H1 (cell line): ENCODE data around the gene PLGRKT. TPM values are rescaled to one million over a fixed set of nuclear protein-coding genes. Genes with fewer than 3 reads are reported as not detected.

ENCODE experiments used
- CTCF ChIA-PET: fragments of 300-600 bp; sonication (Branson Sonifier 250); formaldehyde crosslinking; loops from one replicate; lab custom pipeline; 2021; ENCODE audit not compliant: partially characterized antibody; lab: Charles Lee
- POLR2A ChIA-PET: fragments of 300-600 bp; sonication (Branson Sonifier 250); formaldehyde crosslinking; loops from one replicate; lab custom pipeline; 2021; ENCODE audit warnings: inconsistent platforms; ENCODE audit not compliant: partially characterized antibody; lab: Charles Lee
- DNase-seq, 2 experiments: peaks; one replicate each; pipeline versions ENCODE4 v3.0.0 to v3.0.0-alpha.2; 2010 to 2022; ENCODE audit warnings: low spot score in 2 of 2, low read depth in 1 of 2, mixed read lengths in 1 of 2
- FAIRE-seq: peaks from 2 replicates; lab custom pipeline; 2011; peaks lifted over from hg19 to GRCh38; lab: Jason Lieb, UNC
- H2AFZ ChIP-seq: 2 replicates; pipeline ENCODE4 v1.8.1; 2012; ENCODE audit warnings: low read length, inconsistent platforms
- H2AK5ac ChIP-seq: 2 replicates; pipeline ENCODE4 v1.6.1; 2013; ENCODE audit warnings: low read depth, low read length
- H2BK120ac ChIP-seq: replicated peaks from 2 replicates; pipeline ENCODE3; 2013; ENCODE audit warnings: low read depth, low read length, inconsistent platforms
- H2BK12ac ChIP-seq: 2 replicates; pipeline ENCODE4 v1.6.1; 2013; ENCODE audit warnings: low read depth, low read length
- H2BK15ac ChIP-seq: 2 replicates; pipeline ENCODE4 v1.6.1; 2013; ENCODE audit warnings: low read length
- H2BK20ac ChIP-seq: 2 replicates; pipeline ENCODE4 v1.6.1; 2013; ENCODE audit warnings: low read length
- H2BK5ac ChIP-seq: 2 replicates; pipeline ENCODE4 v1.6.1; 2013; ENCODE audit warnings: low read depth, low read length
- H3K14ac ChIP-seq: 2 replicates; pipeline ENCODE4 v1.6.1; 2013; ENCODE audit warnings: inconsistent platforms; ENCODE audit not compliant: insufficient read length
- H3K18ac ChIP-seq: 2 replicates; pipeline ENCODE4 v1.6.1; 2013; ENCODE audit warnings: low read length; ENCODE audit errors: extremely low read depth
- H3K23ac ChIP-seq: 2 replicates; pipeline ENCODE4 v1.6.1; 2013; ENCODE audit warnings: inconsistent platforms; ENCODE audit not compliant: insufficient read length
- H3K23me2 ChIP-seq: 2 replicates; pipeline ENCODE4 v1.6.1; 2013; ENCODE audit warnings: low read depth, low read length
- H3K27ac ChIP-seq: 2 replicates; pipeline ENCODE4 v1.6.1; 2011; ENCODE audit warnings: low read depth, low read length, inconsistent platforms
- H3K27me3 ChIP-seq, 4 experiments: replicated peaks in 1 of 4; 1 replicate in 1 of 4; 2 replicates in 3 of 4; pipeline versions ENCODE4 v1.6.1 to v1.8.1; 2011 to 2013; ENCODE audit warnings: low read length in 3 of 4, mild to moderate bottlenecking in 3 of 4, inconsistent platforms in 2 of 4, mixed read lengths in 2 of 4, moderate library complexity in 1 of 4; ENCODE audit not compliant: control insufficient read depth in 3 of 4, insufficient read depth in 3 of 4; ENCODE audit errors: extremely low read depth in 1 of 4
- H3K36me3 ChIP-seq, 4 experiments: 2 replicates each; pipeline versions ENCODE4 v1.6.1 to v1.8.1; 2011 to 2013; ENCODE audit warnings: mild to moderate bottlenecking in 4 of 4, low read length in 3 of 4, moderate library complexity in 2 of 4, control low read depth in 1 of 4, inconsistent platforms in 1 of 4; ENCODE audit not compliant: insufficient read depth in 4 of 4, control insufficient read depth in 2 of 4
- H3K4ac ChIP-seq: replicated peaks from 2 replicates; pipeline ENCODE3; 2013; ENCODE audit warnings: low read length, low read depth, mixed read lengths, inconsistent platforms; ENCODE audit not compliant: insufficient read length
- H3K4me1 ChIP-seq, 4 experiments: replicated peaks in 1 of 4; 1 replicate in 1 of 4; 2 replicates in 3 of 4; pipeline versions ENCODE4 v1.6.1 to v1.8.1; 2011 to 2013; ENCODE audit warnings: low read length in 3 of 4, inconsistent platforms in 2 of 4, mixed read lengths in 1 of 4; ENCODE audit not compliant: insufficient read depth in 4 of 4, control insufficient read depth in 3 of 4
- H3K4me2 ChIP-seq, 2 experiments: 2 replicates each; pipeline versions ENCODE4 v1.6.1 to v1.8.1; 2011 to 2013; ENCODE audit warnings: low read depth in 2 of 2, low read length in 2 of 2, control low read depth in 1 of 2, inconsistent platforms in 1 of 2, mild to moderate bottlenecking in 1 of 2; ENCODE audit not compliant: insufficient read depth in 1 of 2
- H3K4me3 ChIP-seq, 4 experiments: fragments of 200-600, 300-600 bp in 1 of 4; sonication (generic), shearing (Covaris generic), sonication (Bioruptor Twin) in 1 of 4; 2 replicates each; pipeline versions ENCODE4 v1.5.1 to v1.8.1; 2011 to 2016; ENCODE audit warnings: low read length in 4 of 4, low read depth in 3 of 4, control low read depth in 2 of 4, inconsistent platforms in 2 of 4, mild to moderate bottlenecking in 2 of 4, mixed read lengths in 1 of 4, moderate library complexity in 1 of 4; ENCODE audit not compliant: insufficient read depth in 2 of 4; ENCODE audit errors: extremely low read depth in 1 of 4
- H3K56ac ChIP-seq: replicated peaks from 2 replicates; pipeline ENCODE3; 2013; ENCODE audit warnings: low read depth, mild to moderate bottlenecking, mixed read lengths, low read length, inconsistent platforms; ENCODE audit not compliant: insufficient read length
- H3K79me1 ChIP-seq: 2 replicates; pipeline ENCODE4 v1.6.1; 2013; ENCODE audit warnings: low read depth, low read length, control low read depth
- H3K79me2 ChIP-seq, 2 experiments: 2 replicates each; pipeline versions ENCODE4 v1.6.1 to v1.8.1; 2012 to 2013; ENCODE audit warnings: low read length in 2 of 2, mild to moderate bottlenecking in 2 of 2, inconsistent platforms in 1 of 2; ENCODE audit not compliant: insufficient read depth in 2 of 2, control insufficient read depth in 1 of 2
- H3K9ac ChIP-seq, 4 experiments: replicated peaks in 1 of 4; 1 replicate in 1 of 4; 2 replicates in 3 of 4; pipeline versions ENCODE4 v1.6.1 to v1.8.1; 2011 to 2013; ENCODE audit warnings: low read depth in 3 of 4, low read length in 3 of 4, control low read depth in 2 of 4, mild to moderate bottlenecking in 2 of 4, moderate library complexity in 2 of 4, inconsistent platforms in 1 of 4; ENCODE audit errors: extremely low read depth in 1 of 4
- H3K9me3 ChIP-seq, 2 experiments: 2 replicates each; pipeline versions ENCODE4 v1.6.1 to v1.8.1; 2012 to 2013; ENCODE audit warnings: mild to moderate bottlenecking in 2 of 2, moderate library complexity in 2 of 2, control low read depth in 1 of 2, inconsistent platforms in 1 of 2, low read depth in 1 of 2, low read length in 1 of 2, mixed read lengths in 1 of 2; ENCODE audit not compliant: insufficient read depth in 2 of 2
- H4K20me1 ChIP-seq, 2 experiments: replicated peaks in 1 of 2; 2 replicates each; pipeline versions ENCODE3 to v1.8.1; 2011 to 2013; ENCODE audit warnings: inconsistent platforms in 2 of 2, low read length in 2 of 2, mild to moderate bottlenecking in 1 of 2; ENCODE audit not compliant: insufficient read depth in 2 of 2, control insufficient read depth in 1 of 2
- H4K5ac ChIP-seq: 2 replicates; pipeline ENCODE4 v1.6.1; 2013; ENCODE audit warnings: low read length, low read depth, mixed read lengths, inconsistent platforms; ENCODE audit not compliant: insufficient read length
- H4K8ac ChIP-seq: 2 replicates; pipeline ENCODE4 v1.8.0; 2013; ENCODE audit warnings: mild to moderate bottlenecking, moderate library complexity, low read length, inconsistent platforms; ENCODE audit not compliant: insufficient read depth; ENCODE audit errors: extremely low read depth
- H4K91ac ChIP-seq: replicated peaks from 2 replicates; pipeline ENCODE3; 2013; ENCODE audit warnings: low read length, mixed read lengths, inconsistent platforms; ENCODE audit not compliant: insufficient read length
- CREB1 ChIP-seq: IDR thresholded peaks from 2 replicates; pipeline ENCODE4 v1.6.1; 2012; ENCODE audit warnings: inconsistent platforms
- EP300 ChIP-seq, 2 experiments: IDR thresholded peaks; 1 replicate in 1 of 2; 2 replicates in 1 of 2; pipeline ENCODE4 v1.6.1; 2011 to 2012; ENCODE audit warnings: low read depth in 2 of 2, low read length in 2 of 2, mild to moderate bottlenecking in 2 of 2, borderline replicate concordance in 1 of 2, inconsistent platforms in 1 of 2, moderate library complexity in 1 of 2
- HDAC2 ChIP-seq, 2 experiments: fragments of 300-600 bp in 1 of 2; sonication (generic) in 1 of 2; IDR thresholded peaks; 2 replicates each; pipeline ENCODE4 v1.6.1; 2011 to 2012; ENCODE audit warnings: low read depth in 2 of 2, low read length in 2 of 2, mild to moderate bottlenecking in 2 of 2, moderate library complexity in 2 of 2, borderline replicate concordance in 1 of 2, inconsistent platforms in 1 of 2
- HDAC6 ChIP-seq: IDR thresholded peaks from one replicate; pipeline ENCODE4 v1.7.1; 2012; ENCODE audit warnings: low read depth, mild to moderate bottlenecking, inconsistent platforms, low read length, moderate library complexity
- JUND ChIP-seq: IDR thresholded peaks from 2 replicates; pipeline ENCODE4 v1.6.1; 2011; ENCODE audit warnings: mild to moderate bottlenecking, improper control_type of control experiment, low read length
- MAFK ChIP-seq: IDR thresholded peaks from 2 replicates; pipeline ENCODE4 v1.6.1; 2012; ENCODE audit warnings: low read depth, mild to moderate bottlenecking, improper control_type of control experiment, low read length
- PHF8 ChIP-seq: fragments of 200-600 bp; sonication (generic); conservative IDR thresholded peaks from 2 replicates; pipeline ENCODE4 v1.7.1; 2012; ENCODE audit warnings: low read depth, mild to moderate bottlenecking, inconsistent platforms, low read length, moderate library complexity
- POU5F1 ChIP-seq: IDR thresholded peaks from 2 replicates; pipeline ENCODE4 v1.6.1; 2011; ENCODE audit warnings: low read depth, mild to moderate bottlenecking, low read length, moderate library complexity
- RAD21 ChIP-seq, 2 experiments: IDR thresholded peaks in 1 of 2; conservative IDR thresholded peaks in 1 of 2; 2 replicates each; pipeline ENCODE4 v1.6.1; 2011; ENCODE audit warnings: low read depth in 2 of 2, low read length in 2 of 2, improper control_type of control experiment in 1 of 2, inconsistent platforms in 1 of 2, mild to moderate bottlenecking in 1 of 2, moderate library complexity in 1 of 2
- RFX5 ChIP-seq: IDR thresholded peaks from 2 replicates; pipeline ENCODE4 v1.6.1; 2011; ENCODE audit warnings: low read depth, low read length, improper control_type of control experiment, borderline replicate concordance
- TEAD4 ChIP-seq: IDR thresholded peaks from 2 replicates; pipeline ENCODE4 v1.6.1; 2012; ENCODE audit warnings: low read depth, low read length, inconsistent platforms, mixed read lengths
- WGBS, 2 experiments: shearing (Covaris generic) in 1 of 2; methylation state at CpG; one replicate each; pipeline versions ENCODE4 v1.1.6 to v1.1.7; 2013 to 2015; ENCODE audit warnings: low lambda C conversion rate in 2 of 2, mixed read lengths in 2 of 2, inconsistent platforms in 1 of 2, low coverage in 1 of 2, missing lambda C conversion rate in 1 of 2; ENCODE audit not compliant: insufficient replicate concordance in 2 of 2, insufficient coverage in 1 of 2, insufficient read length in 1 of 2; ENCODE audit errors: extremely low coverage in 1 of 2, missing lambda C conversion rate in 1 of 2; 5-methylcytosine and 5-hydroxymethylcytosine counted together
- polyA plus RNA-seq, 7 experiments: library from polyadenylated mRNA; depleted of rRNA in 3 of 7; stranded (reverse) in 5 of 7; unstranded in 2 of 7; fragments of >200 nt in 5 of 7; fragments of 200-250 nt in 2 of 7; gene quantifications; 1 replicate in 5 of 7; 2 replicates in 1 of 7; 4 replicates in 1 of 7; pipeline versions ENCODE4 v1.2.1 to v1.2.3, GENCODE V29; 2011 to 2013; ENCODE audit warnings: missing spikeins in 2 of 7, mixed read lengths in 2 of 7
- total RNA-seq: library from RNA; stranded (reverse); fragmentation: NEBNext Ultra II Directional; extraction: Animal tissue kit (Norgen Biotek cat#: 25700); gene quantifications from 2 replicates; pipeline ENCODE4 v1.2.1, GENCODE V29; 2021
- TF ChIP-seq, protein P1 (sequence below): IDR thresholded peaks from 2 replicates; pipeline ENCODE4 v1.6.1; 2012; ENCODE audit warnings: inconsistent platforms
- TF ChIP-seq, protein P2 (sequence below): IDR thresholded peaks from 2 replicates; pipeline ENCODE4 v1.6.1; 2011; ENCODE audit warnings: low read depth, mild to moderate bottlenecking, low read length; ENCODE audit not compliant: insufficient read depth

Gene PLGRKT
- total and polyA plus RNA-seq, 2 of the 8 experiments (the other 6 are each of a cell fraction or from before 2014, with no cell fraction given) = 5.4 to 15.7 TPM

DNA sequence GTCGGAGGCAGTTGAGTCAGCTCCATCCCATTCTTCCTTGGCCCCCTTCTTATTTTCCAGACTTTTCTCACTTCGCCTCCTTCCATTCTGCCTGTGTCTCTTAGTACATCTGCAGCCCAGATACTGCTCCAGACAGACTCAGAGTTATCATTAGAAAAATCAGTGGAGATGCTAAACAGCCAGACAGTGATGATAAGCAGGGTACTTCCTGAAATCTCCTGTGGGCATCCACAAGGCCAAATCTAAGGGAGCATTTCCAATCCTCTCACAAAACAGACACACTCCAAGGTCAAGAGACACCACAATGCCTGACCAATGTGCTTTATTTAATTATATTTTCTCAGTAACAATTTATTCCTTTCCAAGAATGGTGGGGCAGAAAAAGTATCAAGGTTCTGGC is 83.5 kb downstream of the PLGRKT start:
- ChIA-PET POLR2A (no interaction called here), CTCF (no interaction called here)
- no peak overlapping the region for H3K14ac ChIP-seq
- H3K4me3 ChIP-seq = no peak overlapping the region
- H2AFZ ChIP-seq = no peak overlapping the region
- H2BK20ac ChIP-seq = no peak overlapping the region
- no peaks in the 10 kb centered on the region for H3K4me1 ChIP-seq
- no peak overlapping the region for H4K5ac ChIP-seq
- no peaks in the 10 kb centered on the region for H3K9me3 ChIP-seq
- H3K36me3 ChIP-seq = no peaks in the 10 kb centered on the region; a peak in 1 of 8 replicates
- H3K4me2 ChIP-seq = no peak overlapping the region
- H4K8ac ChIP-seq = no peak overlapping the region
- H3K4ac ChIP-seq = no peak overlapping the region
- no peak overlapping the region for H2BK5ac ChIP-seq
- no peak overlapping the region for H2BK12ac ChIP-seq
- no peak overlapping the region for H2BK15ac ChIP-seq
- no peak overlapping the region for H2BK120ac ChIP-seq
- H3K18ac ChIP-seq = no peak overlapping the region
- 86% methylated on average over 2 of the region's 2 CpGs; no CpG with 5 or more reads in 1 of the 2 experiments for WGBS, 2 experiments
- H3K56ac ChIP-seq = no peak overlapping the region
- H3K79me1 ChIP-seq = no peaks in the 10 kb centered on the region
- no peak for FAIRE-seq
- no peak overlapping the region for H3K23ac ChIP-seq
- no peaks in the 10 kb centered on the region for H3K79me2 ChIP-seq
- H2AK5ac ChIP-seq = no peak overlapping the region
- H4K91ac ChIP-seq = no peak overlapping the region
- no peaks in the 10 kb centered on the region for H3K27me3 ChIP-seq
- no peak overlapping the region for H3K9ac ChIP-seq
- H4K20me1 ChIP-seq = no peaks in the 10 kb centered on the region
- DNase-seq = no peak
- no peak overlapping the region for H3K27ac ChIP-seq
- H3K23me2 ChIP-seq = no peaks in the 10 kb centered on the region; the same call in 1 of the 2 replicates
- TF ChIP-seq PHF8 (no peak), CREB1 (no peak), MAFK (no peak), TEAD4 (no peak), RFX5 (no peak), HDAC2 (IDR thresholded peaks at IDR 0.05; ENCODE audit: borderline replicate concordance in 1 of 2, low read depth in 2 of 2, low read length in 2 of 2) (no peak), POU5F1 (no peak), RAD21 (IDR thresholded peaks at IDR 0.05 in 1 of 2, conservative IDR thresholded peaks at IDR 0.05 in 1 of 2; ENCODE audit: low read depth in 2 of 2, low read length in 2 of 2) (no peak), JUND (no peak), HDAC6 (no peak), EP300 (IDR thresholded peaks at IDR 0.05; ENCODE audit: borderline replicate concordance in 1 of 2, low read depth in 2 of 2, low read length in 2 of 2) (no peak)
- TF ChIP-seq, protein P1, sequence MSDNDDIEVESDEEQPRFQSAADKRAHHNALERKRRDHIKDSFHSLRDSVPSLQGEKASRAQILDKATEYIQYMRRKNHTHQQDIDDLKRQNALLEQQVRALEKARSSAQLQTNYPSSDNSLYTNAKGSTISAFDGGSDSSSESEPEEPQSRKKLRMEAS = no peak
- TF ChIP-seq, protein P2, sequence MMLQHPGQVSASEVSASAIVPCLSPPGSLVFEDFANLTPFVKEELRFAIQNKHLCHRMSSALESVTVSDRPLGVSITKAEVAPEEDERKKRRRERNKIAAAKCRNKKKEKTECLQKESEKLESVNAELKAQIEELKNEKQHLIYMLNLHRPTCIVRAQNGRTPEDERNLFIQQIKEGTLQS = no peak
